ENCODE data around the gene IL4R. TPM values are rescaled to one million over a fixed set of nuclear protein-coding genes. Genes with fewer than 3 reads are reported as not detected.

Gene IL4R
- total RNA-seq, 1 donor from 2014 or later, result 64.1 TPM

DNA sequence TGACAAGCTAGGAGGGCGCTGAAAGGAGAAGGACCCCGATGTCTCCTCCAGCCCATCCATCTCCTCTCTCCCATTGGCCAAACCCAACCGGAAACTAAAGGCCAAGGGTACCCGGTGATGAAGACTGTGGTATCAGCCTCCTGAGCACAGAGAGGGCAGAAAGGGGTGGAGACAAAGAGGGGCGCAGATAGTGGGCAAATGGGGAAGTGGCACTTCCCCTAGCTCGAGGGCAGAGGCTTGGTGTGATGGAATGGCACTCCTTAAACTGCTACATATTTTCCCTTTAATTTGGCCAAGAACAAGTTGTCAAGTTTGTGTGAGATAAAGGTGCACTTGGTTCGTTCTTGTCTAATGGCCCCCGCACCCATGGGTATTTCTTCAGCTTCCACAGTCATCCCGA is 27.8 kb downstream of the IL4R start:
- Histone ChIP-seq H3K27me3 (no peaks in the 10 kb centered on the region), H3K4me3 (no peak overlapping the region), H3K4me1 (no peaks in the 10 kb centered on the region), H3K9me3 (no peaks in the 10 kb centered on the region), H3K27ac (no peak overlapping the region), H3K36me3 (peaks cover 0 to 78% of the 10 kb centered on the region in 2 donors)
- intact Hi-C loops (cut with DNase I), result no loop called here
- TF ChIP-seq, protein P1, sequence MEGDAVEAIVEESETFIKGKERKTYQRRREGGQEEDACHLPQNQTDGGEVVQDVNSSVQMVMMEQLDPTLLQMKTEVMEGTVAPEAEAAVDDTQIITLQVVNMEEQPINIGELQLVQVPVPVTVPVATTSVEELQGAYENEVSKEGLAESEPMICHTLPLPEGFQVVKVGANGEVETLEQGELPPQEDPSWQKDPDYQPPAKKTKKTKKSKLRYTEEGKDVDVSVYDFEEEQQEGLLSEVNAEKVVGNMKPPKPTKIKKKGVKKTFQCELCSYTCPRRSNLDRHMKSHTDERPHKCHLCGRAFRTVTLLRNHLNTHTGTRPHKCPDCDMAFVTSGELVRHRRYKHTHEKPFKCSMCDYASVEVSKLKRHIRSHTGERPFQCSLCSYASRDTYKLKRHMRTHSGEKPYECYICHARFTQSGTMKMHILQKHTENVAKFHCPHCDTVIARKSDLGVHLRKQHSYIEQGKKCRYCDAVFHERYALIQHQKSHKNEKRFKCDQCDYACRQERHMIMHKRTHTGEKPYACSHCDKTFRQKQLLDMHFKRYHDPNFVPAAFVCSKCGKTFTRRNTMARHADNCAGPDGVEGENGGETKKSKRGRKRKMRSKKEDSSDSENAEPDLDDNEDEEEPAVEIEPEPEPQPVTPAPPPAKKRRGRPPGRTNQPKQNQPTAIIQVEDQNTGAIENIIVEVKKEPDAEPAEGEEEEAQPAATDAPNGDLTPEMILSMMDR (IDR thresholded peaks at IDR 0.05), result no peak
- TF ChIP-seq POLR2AphosphoS5 (IDR thresholded peaks at IDR 0.05; ENCODE audit: insufficient read depth in 1 of 2, low read depth in 1 of 2), result no peak
- no peak for TF ChIP-seq POLR2A (IDR thresholded peaks at IDR 0.05)
- DNase-seq (ENCODE audit: extremely low spot score in 2 of 2), result no peak

DNA sequence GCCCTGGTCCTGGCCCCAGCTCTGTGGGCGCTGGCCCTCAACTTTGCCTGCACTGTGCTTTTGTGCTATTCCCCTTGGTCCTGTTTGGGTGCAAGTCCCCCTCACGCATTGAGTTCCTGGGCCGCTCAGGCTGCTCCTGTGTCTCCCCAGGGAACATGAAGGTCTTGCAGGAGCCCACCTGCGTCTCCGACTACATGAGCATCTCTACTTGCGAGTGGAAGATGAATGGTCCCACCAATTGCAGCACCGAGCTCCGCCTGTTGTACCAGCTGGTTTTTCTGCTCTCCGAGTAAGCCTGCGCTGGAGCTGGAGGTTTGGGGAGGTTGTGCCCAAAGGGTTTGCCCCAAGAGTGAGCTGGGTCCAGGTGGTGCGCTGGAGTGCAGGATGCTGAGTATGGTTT is 28.2 kb downstream of the IL4R start:
- H3K27me3 ChIP-seq, result no peaks in the 10 kb centered on the region
- H3K4me1 ChIP-seq, result no peaks in the 10 kb centered on the region
- intact Hi-C loops (cut with DNase I), result no loop called here
- DNase-seq (ENCODE audit: extremely low spot score in 2 of 2), result no peak
- no peak for TF ChIP-seq POLR2AphosphoS5 (IDR thresholded peaks at IDR 0.05; ENCODE audit: insufficient read depth in 1 of 2, low read depth in 1 of 2)
- TF ChIP-seq, protein P1 (IDR thresholded peaks at IDR 0.05), result no peak
- no peak for TF ChIP-seq POLR2A (IDR thresholded peaks at IDR 0.05)
- no peaks in the 10 kb centered on the region for H3K9me3 ChIP-seq
- peaks cover 0 to 82% of the 10 kb centered on the region in 2 donors for H3K36me3 ChIP-seq
- no peak overlapping the region for H3K27ac ChIP-seq
- no peak overlapping the region for H3K4me3 ChIP-seq

DNA sequence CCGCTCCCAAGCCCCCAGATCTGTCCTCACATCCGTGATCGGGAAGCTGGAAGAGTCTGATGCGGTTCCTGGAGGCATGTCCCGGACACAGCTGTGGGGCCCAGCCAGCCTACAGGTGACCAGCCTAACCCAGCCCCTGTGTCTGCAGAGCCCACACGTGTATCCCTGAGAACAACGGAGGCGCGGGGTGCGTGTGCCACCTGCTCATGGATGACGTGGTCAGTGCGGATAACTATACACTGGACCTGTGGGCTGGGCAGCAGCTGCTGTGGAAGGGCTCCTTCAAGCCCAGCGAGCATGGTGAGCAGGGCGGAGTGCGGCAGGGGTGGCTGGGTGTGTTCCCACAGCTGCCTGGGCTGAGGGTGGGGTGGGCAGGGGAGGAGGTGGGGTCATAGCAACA is 30.9 kb downstream of the IL4R start:
- DNase-seq (ENCODE audit: extremely low spot score in 2 of 2), result no peak
- Histone ChIP-seq H3K36me3 (peaks cover 0 to 88% of the 10 kb centered on the region in 2 donors), H3K27ac (no peak overlapping the region), H3K9me3 (no peaks in the 10 kb centered on the region), H3K27me3 (no peaks in the 10 kb centered on the region), H3K4me3 (no peak overlapping the region), H3K4me1 (no peaks in the 10 kb centered on the region)
- TF ChIP-seq POLR2A (IDR thresholded peaks at IDR 0.05), result no peak
- intact Hi-C loops (cut with DNase I), result no loop called here

DNA sequence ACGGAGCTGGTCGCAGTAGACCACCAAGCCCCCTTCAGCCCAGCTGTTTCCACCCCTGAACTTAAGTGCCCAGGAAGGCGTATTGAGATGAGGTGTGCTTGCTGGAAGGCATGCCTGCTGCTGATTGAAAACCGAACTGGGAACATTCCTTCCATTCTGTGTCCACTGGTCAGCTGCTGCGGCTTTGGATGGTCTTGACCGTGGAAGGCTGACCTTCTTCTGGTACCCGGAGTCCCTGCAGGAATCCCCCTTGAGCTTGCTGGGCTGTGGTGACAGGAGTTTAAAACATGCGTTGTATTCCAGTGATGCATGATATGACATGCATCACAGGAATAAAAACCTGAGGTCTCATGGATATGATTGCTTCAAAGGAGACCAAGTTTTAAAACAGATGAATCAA is 31.4 kb downstream of the IL4R start:
- DNase-seq (ENCODE audit: extremely low spot score in 2 of 2), result no peak
- Histone ChIP-seq H3K27ac (no peak overlapping the region), H3K9me3 (no peaks in the 10 kb centered on the region), H3K4me3 (no peak overlapping the region), H3K36me3 (peaks cover 0 to 89% of the 10 kb centered on the region in 2 donors), H3K4me1 (no peaks in the 10 kb centered on the region), H3K27me3 (no peaks in the 10 kb centered on the region)
- intact Hi-C loops (cut with DNase I), result no loop called here
- TF ChIP-seq, protein P1 (IDR thresholded peaks at IDR 0.05), result no peak
- TF ChIP-seq POLR2A (IDR thresholded peaks at IDR 0.05) (no peak), POLR2AphosphoS5 (IDR thresholded peaks at IDR 0.05; ENCODE audit: insufficient read depth in 1 of 2, low read depth in 1 of 2) (no peak)

DNA sequence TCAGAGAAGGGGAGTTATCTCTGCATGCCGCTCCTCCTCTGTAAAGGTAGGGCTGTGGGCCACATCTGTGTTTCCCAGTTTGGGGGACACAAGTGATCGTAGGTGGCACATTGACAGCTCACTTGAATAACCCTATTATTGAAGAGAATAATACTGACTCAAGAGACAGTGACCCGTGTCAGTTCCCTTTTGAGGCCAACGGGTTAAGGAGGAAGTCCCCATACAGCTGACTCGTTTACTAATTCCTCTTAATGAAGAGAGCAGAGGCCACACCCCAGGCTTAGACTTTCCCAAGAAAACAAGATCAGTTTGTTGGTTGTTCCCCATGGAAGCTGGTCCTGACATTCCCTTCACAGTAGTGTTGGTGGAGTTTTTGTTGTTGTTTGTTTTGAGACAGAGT is 33.0 kb downstream of the IL4R start:
- Histone ChIP-seq H3K27me3 (no peaks in the 10 kb centered on the region), H3K4me1 (no peaks in the 10 kb centered on the region), H3K36me3 (peaks cover 0 to 85% of the 10 kb centered on the region in 2 donors), H3K4me3 (no peak overlapping the region), H3K9me3 (no peaks in the 10 kb centered on the region), H3K27ac (no peak overlapping the region)
- TF ChIP-seq POLR2A (IDR thresholded peaks at IDR 0.05), result no peak
- TF ChIP-seq POLR2AphosphoS5 (IDR thresholded peaks at IDR 0.05; ENCODE audit: insufficient read depth in 1 of 2, low read depth in 1 of 2), result no peak
- TF ChIP-seq, protein P1 (IDR thresholded peaks at IDR 0.05), result no peak
- intact Hi-C loops (cut with DNase I), result no loop called here
- DNase-seq (ENCODE audit: extremely low spot score in 2 of 2), result no peak
